Measurements from ENCODE around the gene UEVLD.

The UEVLD gene

GRCh38 chr11:18580113-18580766 is 8.3 kb downstream of the UEVLD start:
- TF ChIP-seq, protein P1, sequence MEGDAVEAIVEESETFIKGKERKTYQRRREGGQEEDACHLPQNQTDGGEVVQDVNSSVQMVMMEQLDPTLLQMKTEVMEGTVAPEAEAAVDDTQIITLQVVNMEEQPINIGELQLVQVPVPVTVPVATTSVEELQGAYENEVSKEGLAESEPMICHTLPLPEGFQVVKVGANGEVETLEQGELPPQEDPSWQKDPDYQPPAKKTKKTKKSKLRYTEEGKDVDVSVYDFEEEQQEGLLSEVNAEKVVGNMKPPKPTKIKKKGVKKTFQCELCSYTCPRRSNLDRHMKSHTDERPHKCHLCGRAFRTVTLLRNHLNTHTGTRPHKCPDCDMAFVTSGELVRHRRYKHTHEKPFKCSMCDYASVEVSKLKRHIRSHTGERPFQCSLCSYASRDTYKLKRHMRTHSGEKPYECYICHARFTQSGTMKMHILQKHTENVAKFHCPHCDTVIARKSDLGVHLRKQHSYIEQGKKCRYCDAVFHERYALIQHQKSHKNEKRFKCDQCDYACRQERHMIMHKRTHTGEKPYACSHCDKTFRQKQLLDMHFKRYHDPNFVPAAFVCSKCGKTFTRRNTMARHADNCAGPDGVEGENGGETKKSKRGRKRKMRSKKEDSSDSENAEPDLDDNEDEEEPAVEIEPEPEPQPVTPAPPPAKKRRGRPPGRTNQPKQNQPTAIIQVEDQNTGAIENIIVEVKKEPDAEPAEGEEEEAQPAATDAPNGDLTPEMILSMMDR (IDR thresholded peaks at IDR 0.05; ENCODE audit: low read depth, low read length) = no peak
- H3K4me3 ChIP-seq (replicated peaks in 1 of 2; ENCODE audit: low read depth in 2 of 2, low read length in 2 of 2) = no peak overlapping the region
- DNase-seq (ENCODE audit: low read depth in 2 of 2) = no peak

- H3K4me3 ChIP-seq (replicated peaks in 1 of 2; ENCODE audit: low read depth in 2 of 2, low read length in 2 of 2) = no peak overlapping the region
- no peak for DNase-seq (ENCODE audit: low read depth in 2 of 2)
- TF ChIP-seq, protein P1 (IDR thresholded peaks at IDR 0.05; ENCODE audit: low read depth, low read length) = no peak
Measured at GRCh38 chr11:18578975-18579598, 9.4 kb downstream of the UEVLD start.

- TF ChIP-seq, protein P1 (IDR thresholded peaks at IDR 0.05; ENCODE audit: low read depth, low read length) = no peak
- no peak for DNase-seq (ENCODE audit: low read depth in 2 of 2)
- H3K4me3 ChIP-seq (replicated peaks in 1 of 2; ENCODE audit: low read depth in 2 of 2, low read length in 2 of 2) = no peak overlapping the region
Measured at GRCh38 chr11:18575361-18575760, 13.2 kb downstream of the UEVLD start.

GRCh38 chr11:18567081-18567480 is 21.5 kb downstream of the UEVLD start:
- TF ChIP-seq, protein P1 (IDR thresholded peaks at IDR 0.05; ENCODE audit: low read depth, low read length) = no peak
- DNase-seq (ENCODE audit: low read depth in 2 of 2) = peak in 1 of 2 donors; percentile 45
- no peak overlapping the region for H3K4me3 ChIP-seq (replicated peaks in 1 of 2; ENCODE audit: low read depth in 2 of 2, low read length in 2 of 2)

GRCh38 chr11:18566406-18566805 is 22.1 kb downstream of the UEVLD start:
- H3K4me3 ChIP-seq (replicated peaks in 1 of 2; ENCODE audit: low read depth in 2 of 2, low read length in 2 of 2) = no peak overlapping the region
- peak in 1 of 2 donors; percentile 46 for DNase-seq (ENCODE audit: low read depth in 2 of 2)
- TF ChIP-seq, protein P1 (IDR thresholded peaks at IDR 0.05; ENCODE audit: low read depth, low read length) = no peak

DNA sequence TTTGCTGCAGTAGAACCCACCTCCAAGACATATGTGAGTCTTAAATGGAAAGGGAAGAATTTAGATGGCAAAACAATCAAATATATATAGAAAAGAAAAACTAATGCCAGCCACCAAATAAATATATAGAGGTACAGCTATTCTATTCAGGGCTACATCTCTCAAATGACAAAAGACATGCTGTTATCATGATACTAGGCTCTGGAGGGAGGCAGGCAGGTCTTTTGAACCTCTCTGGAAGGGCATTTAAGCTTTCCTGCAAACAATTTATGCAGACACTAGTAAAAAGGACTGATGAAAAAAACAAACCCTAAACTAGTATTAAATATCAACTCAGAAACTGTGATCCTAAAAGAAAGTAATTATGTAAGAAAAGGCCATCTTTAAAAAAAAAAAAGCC is 24.4 kb downstream of the UEVLD start:
- TF ChIP-seq, protein P1 (IDR thresholded peaks at IDR 0.05; ENCODE audit: low read depth, low read length) = no peak
- DNase-seq (ENCODE audit: low read depth in 2 of 2) = no peak
- H3K4me3 ChIP-seq (replicated peaks in 1 of 2; ENCODE audit: low read depth in 2 of 2, low read length in 2 of 2) = no peak overlapping the region

All from cardiac fibroblast (primary cell).